ENCODE measurements around the gene TNIP3. TPM values are rescaled to one million over a fixed set of nuclear protein-coding genes. Genes with fewer than 3 reads are reported as not detected.

TNIP3 gene
- total RNA-seq, 4 donors from 2014 or later = 0.81 TPM; not detected in 3

GRCh38 chr4:121107507-121107906 is 56.6 kb downstream of the TNIP3 start:
- no peak for ATAC-seq
- Histone ChIP-seq H3K27ac (no peak overlapping the region), H3K4me1 (no peaks in the 10 kb centered on the region), H3K36me3 (no peaks in the 10 kb centered on the region), H3K9me3 (no peaks in the 10 kb centered on the region), H3K27me3 (no peaks in the 10 kb centered on the region), H3K4me3 (no peak overlapping the region)
- WGBS, 2 donors (ENCODE audit: low coverage in 1 of 2) = 95 to 98% methylated on average over 4 of the region's 4 CpGs
- TF ChIP-seq, protein P1, sequence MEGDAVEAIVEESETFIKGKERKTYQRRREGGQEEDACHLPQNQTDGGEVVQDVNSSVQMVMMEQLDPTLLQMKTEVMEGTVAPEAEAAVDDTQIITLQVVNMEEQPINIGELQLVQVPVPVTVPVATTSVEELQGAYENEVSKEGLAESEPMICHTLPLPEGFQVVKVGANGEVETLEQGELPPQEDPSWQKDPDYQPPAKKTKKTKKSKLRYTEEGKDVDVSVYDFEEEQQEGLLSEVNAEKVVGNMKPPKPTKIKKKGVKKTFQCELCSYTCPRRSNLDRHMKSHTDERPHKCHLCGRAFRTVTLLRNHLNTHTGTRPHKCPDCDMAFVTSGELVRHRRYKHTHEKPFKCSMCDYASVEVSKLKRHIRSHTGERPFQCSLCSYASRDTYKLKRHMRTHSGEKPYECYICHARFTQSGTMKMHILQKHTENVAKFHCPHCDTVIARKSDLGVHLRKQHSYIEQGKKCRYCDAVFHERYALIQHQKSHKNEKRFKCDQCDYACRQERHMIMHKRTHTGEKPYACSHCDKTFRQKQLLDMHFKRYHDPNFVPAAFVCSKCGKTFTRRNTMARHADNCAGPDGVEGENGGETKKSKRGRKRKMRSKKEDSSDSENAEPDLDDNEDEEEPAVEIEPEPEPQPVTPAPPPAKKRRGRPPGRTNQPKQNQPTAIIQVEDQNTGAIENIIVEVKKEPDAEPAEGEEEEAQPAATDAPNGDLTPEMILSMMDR (IDR thresholded peaks at IDR 0.05) = no peak
- no peak for TF ChIP-seq POLR2AphosphoS5 (IDR thresholded peaks at IDR 0.05)
- TF ChIP-seq POLR2A (IDR thresholded peaks at IDR 0.05) = no peak
- no peak for TF ChIP-seq EP300 (IDR thresholded peaks at IDR 0.05)

DNA sequence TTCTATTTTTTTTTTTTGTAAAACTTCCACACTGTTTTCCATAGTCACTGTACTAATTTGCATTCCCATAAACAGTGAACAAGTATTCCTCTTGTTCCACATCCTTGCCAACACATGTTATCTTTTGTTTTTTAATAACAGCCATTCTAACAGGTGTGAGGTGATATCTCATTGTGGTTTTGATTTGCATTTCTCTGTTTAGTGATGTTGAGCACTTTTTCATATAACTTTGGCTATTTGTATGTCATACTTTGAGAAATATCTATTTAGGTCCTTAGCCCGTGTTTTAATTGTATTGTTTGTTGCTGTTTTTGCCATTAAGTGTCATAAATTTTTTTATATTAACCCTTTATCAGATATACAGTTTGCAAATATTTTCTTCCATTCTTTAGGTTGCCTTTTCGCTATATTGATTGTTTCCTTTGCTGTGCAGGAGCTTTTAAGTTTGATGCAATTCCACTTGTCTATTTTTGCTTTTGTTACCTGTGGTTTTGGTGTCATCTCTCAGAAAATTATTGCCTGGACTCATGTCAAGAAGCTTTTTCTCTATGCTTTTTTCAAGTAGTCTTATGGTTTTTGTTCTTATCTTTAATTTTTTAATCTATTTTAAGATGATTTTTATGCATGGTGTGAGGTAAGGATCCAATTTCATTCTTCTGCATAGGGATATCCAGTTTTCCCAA is 63.9 kb downstream of the TNIP3 start:
- 67 to 80% methylated on average over 2 of the region's 2 CpGs for WGBS, 2 donors (ENCODE audit: low coverage in 1 of 2)
- H3K9me3 ChIP-seq = peaks cover 0 to 3% (median 0%) of the 10 kb centered on the region in 3 donors
- H3K36me3 ChIP-seq = no peaks in the 10 kb centered on the region
- no peak overlapping the region for H3K27ac ChIP-seq
- H3K4me3 ChIP-seq = no peak overlapping the region
- no peaks in the 10 kb centered on the region for H3K4me1 ChIP-seq
- TF ChIP-seq EP300 (IDR thresholded peaks at IDR 0.05) = no peak
- TF ChIP-seq POLR2A (IDR thresholded peaks at IDR 0.05) = no peak
- TF ChIP-seq, protein P1 (IDR thresholded peaks at IDR 0.05) = no peak
- TF ChIP-seq POLR2AphosphoS5 (IDR thresholded peaks at IDR 0.05) = no peak
- H3K27me3 ChIP-seq = no peaks in the 10 kb centered on the region
- no peak for ATAC-seq

DNA sequence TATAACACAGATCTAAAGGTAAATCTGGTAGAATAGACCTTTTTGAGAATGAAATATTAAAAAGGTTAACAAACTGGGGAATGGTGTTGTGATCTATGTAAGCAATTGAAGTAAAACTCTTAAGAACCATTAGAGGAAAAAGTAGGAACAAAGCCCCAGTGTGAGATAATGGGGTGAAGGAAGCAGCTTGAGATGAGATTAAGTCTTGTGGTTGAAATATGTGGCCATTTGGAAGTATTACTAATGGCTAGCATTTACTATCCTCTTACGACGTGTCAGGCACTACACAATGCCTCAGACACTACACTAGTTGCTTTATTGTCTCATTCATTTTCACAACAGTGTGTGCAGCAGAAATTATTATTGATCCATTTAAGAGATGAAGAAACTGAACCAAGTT is 65.9 kb downstream of the TNIP3 start:
- Histone ChIP-seq H3K9me3 (peaks cover 0 to 3% (median 0%) of the 10 kb centered on the region in 3 donors), H3K36me3 (no peaks in the 10 kb centered on the region), H3K27ac (no peak overlapping the region), H3K4me1 (peaks cover 0 to 4% (median 0%) of the 10 kb centered on the region in 3 donors), H3K4me3 (no peak overlapping the region), H3K27me3 (no peaks in the 10 kb centered on the region)
- TF ChIP-seq, protein P1 (IDR thresholded peaks at IDR 0.05) = no peak
- TF ChIP-seq POLR2A (IDR thresholded peaks at IDR 0.05) (no peak), EP300 (IDR thresholded peaks at IDR 0.05) (no peak), POLR2AphosphoS5 (IDR thresholded peaks at IDR 0.05) (no peak)
- ATAC-seq = no peak
- 37 to 48% methylated on average over 2 of the region's 2 CpGs for WGBS, 2 donors (ENCODE audit: low coverage in 1 of 2)

DNA sequence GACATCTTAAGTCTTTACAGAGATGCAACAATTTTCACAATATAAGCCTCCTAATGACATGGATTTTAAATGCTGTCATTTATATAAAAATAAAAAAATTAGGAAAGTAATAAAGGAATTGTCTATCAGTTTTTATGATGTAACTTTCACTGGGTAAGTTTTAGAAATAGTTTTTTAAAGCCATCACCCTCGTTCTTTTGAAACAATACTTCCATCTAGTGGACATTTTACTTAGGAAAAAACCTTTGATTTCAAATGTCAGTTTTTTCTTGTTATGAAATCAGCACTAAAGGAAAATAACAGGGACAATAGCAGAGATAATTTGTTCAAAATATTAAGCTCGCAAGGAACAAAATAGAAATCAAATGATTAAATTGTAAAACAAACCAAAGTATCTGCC is 67.5 kb downstream of the TNIP3 start:
- no peak for TF ChIP-seq EP300 (IDR thresholded peaks at IDR 0.05)
- TF ChIP-seq, protein P1 (IDR thresholded peaks at IDR 0.05) = peak; percentile 16 to 68 (median 45)
- Histone ChIP-seq H3K4me1 (peaks cover 0 to 4% (median 0%) of the 10 kb centered on the region in 3 donors), H3K27me3 (no peaks in the 10 kb centered on the region), H3K4me3 (no peak overlapping the region), H3K9me3 (peaks cover 0 to 3% (median 0%) of the 10 kb centered on the region in 3 donors), H3K36me3 (no peaks in the 10 kb centered on the region), H3K27ac (no peak overlapping the region)
- WGBS, 2 donors (ENCODE audit: low coverage in 1 of 2) = 8 to 14% methylated on average over 2 of the region's 2 CpGs
- ATAC-seq = no peak

- H3K36me3 ChIP-seq = no peaks in the 10 kb centered on the region
- no peak overlapping the region for H3K4me3 ChIP-seq
- TF ChIP-seq, protein P1 (IDR thresholded peaks at IDR 0.05) = no peak
- TF ChIP-seq POLR2AphosphoS5 (IDR thresholded peaks at IDR 0.05) (no peak), POLR2A (IDR thresholded peaks at IDR 0.05) (no peak), EP300 (IDR thresholded peaks at IDR 0.05) (no peak)
- no peaks in the 10 kb centered on the region for H3K9me3 ChIP-seq
- ATAC-seq = no peak
- no peak overlapping the region for H3K27ac ChIP-seq
- H3K27me3 ChIP-seq = no peaks in the 10 kb centered on the region
- H3K4me1 ChIP-seq = peaks cover 0 to 4% (median 0%) of the 10 kb centered on the region in 3 donors
Observed at GRCh38 chr4:121096191-121096590, 67.9 kb downstream of the TNIP3 start.
